WERI-Rb-1 (cell line): ENCODE measurements around the gene P4HA1.

ENCODE experiments used
- DNase-seq: peaks from one replicate; pipeline ENCODE4 v3.0.0-alpha.2; 2020
- H3K27ac ChIP-seq: fragments of 250-450 bp; sonication (Bioruptor Pico); 2 replicates; pipeline ENCODE4 v1.5.1; 2020; ENCODE audit warnings: mild to moderate bottlenecking, moderate library complexity
- H3K27me3 ChIP-seq: fragments of 250-450 bp; sonication (Bioruptor Pico); 2 replicates; pipeline ENCODE4 v1.5.1; 2021; ENCODE audit warnings: mild to moderate bottlenecking, low read depth, moderate library complexity; ENCODE audit not compliant: insufficient read depth, severe bottlenecking
- H3K36me3 ChIP-seq: fragments of 250-450 bp; sonication (Bioruptor Pico); 2 replicates; pipeline ENCODE4 v1.5.1; 2020; ENCODE audit warnings: mild to moderate bottlenecking, moderate library complexity
- H3K4me3 ChIP-seq: 2 replicates; pipeline ENCODE4 v1.5.1; 2011; ENCODE audit warnings: low read depth, mild to moderate bottlenecking, control low read depth, low read length
- H3K9me3 ChIP-seq: fragments of 250-450 bp; sonication (Bioruptor Pico); 2 replicates; pipeline ENCODE4 v1.5.1; 2021; ENCODE audit warnings: mild to moderate bottlenecking, moderate library complexity; ENCODE audit not compliant: severe bottlenecking
- TF ChIP-seq, protein P1 (sequence below): IDR thresholded peaks from 2 replicates; pipeline ENCODE4 v1.5.1; 2011; ENCODE audit warnings: low read depth, mild to moderate bottlenecking, control low read depth, inconsistent platforms, low read length

P4HA1 gene

DNA sequence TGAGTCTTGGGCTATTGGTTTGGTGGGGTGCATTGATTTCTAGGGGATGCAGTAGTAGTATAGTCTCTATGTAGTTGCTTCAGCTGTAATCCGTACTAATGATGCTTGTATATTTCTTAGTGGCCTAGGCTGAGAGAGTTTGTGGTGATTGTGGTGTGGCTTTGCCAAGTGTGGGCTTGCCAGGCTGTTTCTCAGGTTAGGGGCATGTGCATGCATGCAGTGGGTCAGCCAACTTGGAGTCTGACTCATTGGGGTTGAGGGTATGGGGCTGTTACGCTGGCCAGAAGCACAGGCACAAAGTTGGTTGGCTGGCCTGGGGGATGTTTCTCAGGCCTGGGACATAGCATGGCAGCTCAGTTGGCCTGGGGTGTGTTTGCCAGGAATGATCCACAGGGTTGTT is 116.3 kb downstream of the P4HA1 start:
- H3K36me3 ChIP-seq: no peaks in the 10 kb centered on the region
- peaks cover 16% of the 10 kb centered on the region for H3K9me3 ChIP-seq
- no peak overlapping the region for H3K27ac ChIP-seq
- H3K27me3 ChIP-seq: no peaks in the 10 kb centered on the region
- H3K4me3 ChIP-seq: no peak overlapping the region
- TF ChIP-seq, protein P1, sequence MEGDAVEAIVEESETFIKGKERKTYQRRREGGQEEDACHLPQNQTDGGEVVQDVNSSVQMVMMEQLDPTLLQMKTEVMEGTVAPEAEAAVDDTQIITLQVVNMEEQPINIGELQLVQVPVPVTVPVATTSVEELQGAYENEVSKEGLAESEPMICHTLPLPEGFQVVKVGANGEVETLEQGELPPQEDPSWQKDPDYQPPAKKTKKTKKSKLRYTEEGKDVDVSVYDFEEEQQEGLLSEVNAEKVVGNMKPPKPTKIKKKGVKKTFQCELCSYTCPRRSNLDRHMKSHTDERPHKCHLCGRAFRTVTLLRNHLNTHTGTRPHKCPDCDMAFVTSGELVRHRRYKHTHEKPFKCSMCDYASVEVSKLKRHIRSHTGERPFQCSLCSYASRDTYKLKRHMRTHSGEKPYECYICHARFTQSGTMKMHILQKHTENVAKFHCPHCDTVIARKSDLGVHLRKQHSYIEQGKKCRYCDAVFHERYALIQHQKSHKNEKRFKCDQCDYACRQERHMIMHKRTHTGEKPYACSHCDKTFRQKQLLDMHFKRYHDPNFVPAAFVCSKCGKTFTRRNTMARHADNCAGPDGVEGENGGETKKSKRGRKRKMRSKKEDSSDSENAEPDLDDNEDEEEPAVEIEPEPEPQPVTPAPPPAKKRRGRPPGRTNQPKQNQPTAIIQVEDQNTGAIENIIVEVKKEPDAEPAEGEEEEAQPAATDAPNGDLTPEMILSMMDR: no peak
- no peak for DNase-seq

DNA sequence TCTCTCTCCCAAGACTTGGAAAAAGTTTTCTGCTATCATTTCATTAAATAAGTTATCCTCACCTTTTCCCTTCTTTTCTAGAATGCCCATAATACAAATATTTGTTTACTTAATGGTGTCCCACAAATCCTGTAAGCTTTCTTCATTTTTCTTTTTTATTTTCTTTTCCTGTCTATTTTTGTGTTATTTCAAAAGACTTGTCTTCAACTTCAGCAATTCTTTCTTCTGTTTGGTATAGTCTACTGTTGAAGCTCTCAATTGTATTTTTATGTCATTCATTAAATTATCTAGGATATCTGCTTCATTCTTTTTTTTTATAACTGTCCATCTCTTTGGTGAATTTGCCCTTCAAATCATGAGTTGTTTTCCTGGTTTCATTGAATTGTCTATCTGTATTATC is 117.0 kb downstream of the P4HA1 start:
- Histone ChIP-seq H3K36me3 (no peaks in the 10 kb centered on the region), H3K9me3 (peaks cover 16% of the 10 kb centered on the region), H3K4me3 (no peak overlapping the region), H3K27me3 (no peaks in the 10 kb centered on the region), H3K27ac (no peak overlapping the region)
- TF ChIP-seq, protein P1: no peak
- DNase-seq: no peak

DNA sequence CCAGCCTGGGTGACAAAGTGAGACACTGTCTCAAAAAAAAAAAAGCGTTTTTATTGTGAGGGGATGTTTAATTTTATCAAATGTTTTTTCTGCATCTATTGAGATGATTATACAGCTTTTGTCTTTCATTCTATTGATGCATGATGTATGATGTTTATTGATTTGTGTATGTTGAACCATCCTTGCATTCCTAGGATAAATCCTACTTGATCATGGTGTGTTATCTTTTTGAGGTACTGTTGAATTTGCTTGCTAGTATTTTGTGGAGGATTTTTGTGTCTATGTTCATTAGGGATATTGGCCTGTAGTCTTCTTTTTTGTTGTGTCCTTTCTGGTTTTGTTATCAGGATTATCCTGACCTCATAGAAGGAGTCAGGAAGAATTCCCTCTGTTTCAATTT is 119.8 kb downstream of the P4HA1 start:
- Histone ChIP-seq H3K9me3 (peaks cover 16% of the 10 kb centered on the region), H3K27me3 (no peaks in the 10 kb centered on the region), H3K27ac (no peak overlapping the region), H3K36me3 (no peaks in the 10 kb centered on the region), H3K4me3 (no peak overlapping the region)
- TF ChIP-seq, protein P1: no peak
- DNase-seq: no peak
